Stimulated activated CD8-positive, alpha-beta memory T cell treated with anti-CD3 and anti-CD28 coated beads, Interleukin-12 subunit alpha, Interleukin-12 subunit beta, amount 100 ng/mL, for 24 hours (primary cell): ENCODE measurements around the gene SLX9.

Experiments
- DNase-seq: peaks from one replicate; pipeline ENCODE4 v3.0.0-alpha.2; 2020; ENCODE audit errors: extremely low read depth

Gene SLX9

DNA sequence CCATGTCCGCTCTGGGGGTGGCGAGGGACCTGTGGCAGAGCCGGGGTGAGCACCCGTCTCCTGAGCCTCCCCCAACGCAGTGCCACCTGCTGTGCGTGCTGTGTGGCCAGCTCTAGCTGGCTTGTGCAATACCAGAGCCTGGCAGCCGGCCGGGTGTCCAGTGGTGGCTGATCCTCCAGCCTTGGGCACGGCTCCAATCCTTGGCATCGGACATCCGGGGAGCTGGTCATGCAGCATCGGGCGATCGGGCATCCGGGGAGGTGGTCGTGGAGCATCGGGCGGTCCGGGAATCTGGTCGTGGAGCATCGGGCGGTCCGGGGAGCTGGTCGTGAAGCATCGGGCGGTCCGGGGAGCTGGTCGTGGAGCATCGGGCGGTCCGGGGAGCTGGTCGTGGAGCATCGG, 8.1 kb downstream of the SLX9 start:
- DNase-seq: no peak

DNA sequence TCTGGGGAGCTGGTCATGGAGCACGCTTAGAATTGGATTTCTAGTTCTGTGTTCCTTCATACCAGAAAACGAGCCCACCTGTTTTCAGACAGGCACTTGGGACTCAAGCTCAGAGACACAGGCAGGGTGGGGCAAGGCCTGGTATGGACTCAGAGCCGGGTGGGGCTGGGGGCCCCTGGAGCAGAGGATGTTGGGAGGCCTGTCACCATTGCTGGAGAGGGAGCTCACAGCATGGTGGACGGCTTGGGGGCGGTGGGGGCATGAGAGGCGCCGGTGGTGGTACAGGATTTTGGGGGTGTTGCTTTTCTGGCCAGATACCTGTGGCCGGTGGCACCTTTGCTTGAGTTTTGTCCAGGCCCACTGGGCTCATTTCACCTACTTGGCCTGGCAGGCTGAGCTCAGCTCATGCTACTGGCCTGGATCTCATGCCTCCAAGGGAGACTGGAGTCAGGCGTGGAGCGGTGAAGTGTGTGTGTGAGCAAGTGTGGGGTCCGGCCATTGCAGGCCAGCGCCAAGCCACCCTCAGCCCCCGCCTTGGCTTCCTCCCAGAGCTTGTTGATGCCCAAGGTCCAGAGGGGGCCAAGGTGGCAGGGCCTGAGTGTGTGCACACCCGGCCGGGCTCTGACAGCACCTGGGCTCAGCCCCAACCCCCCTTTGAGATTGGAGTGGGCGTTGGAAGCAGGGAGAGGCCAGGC, 8.7 kb downstream of the SLX9 start:
- DNase-seq: no peak

DNA sequence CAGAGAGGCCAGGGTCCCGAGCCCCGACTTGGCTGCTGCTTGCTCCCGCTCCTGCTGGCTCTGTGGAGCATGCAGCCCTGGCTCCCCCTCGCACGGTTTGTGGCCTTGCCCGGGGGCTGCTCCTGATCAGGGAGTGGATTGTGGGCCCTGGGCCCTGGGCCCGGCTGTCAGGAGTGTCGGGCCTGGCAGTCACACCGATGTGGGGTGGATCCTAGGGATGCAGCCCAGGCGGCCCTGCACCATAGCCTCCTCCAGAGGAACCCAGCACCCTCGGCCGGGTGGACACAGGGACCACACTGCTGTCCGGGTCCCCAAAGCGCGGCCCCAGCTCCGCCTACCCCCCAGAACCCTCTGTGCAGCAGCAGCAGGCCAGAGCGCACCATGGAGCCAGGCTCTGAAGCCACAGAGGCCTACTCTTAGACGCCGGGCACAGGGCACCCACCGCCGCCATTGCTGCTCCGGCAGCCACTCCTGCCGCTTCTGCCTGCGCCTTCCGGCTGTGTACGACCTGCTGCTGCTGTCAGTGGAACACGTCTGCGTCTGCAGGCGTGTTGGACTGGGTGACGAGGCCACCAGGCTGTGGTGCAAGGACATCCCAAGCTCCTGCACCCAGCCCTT, 9.4 kb downstream of the SLX9 start:
- no peak for DNase-seq

DNA sequence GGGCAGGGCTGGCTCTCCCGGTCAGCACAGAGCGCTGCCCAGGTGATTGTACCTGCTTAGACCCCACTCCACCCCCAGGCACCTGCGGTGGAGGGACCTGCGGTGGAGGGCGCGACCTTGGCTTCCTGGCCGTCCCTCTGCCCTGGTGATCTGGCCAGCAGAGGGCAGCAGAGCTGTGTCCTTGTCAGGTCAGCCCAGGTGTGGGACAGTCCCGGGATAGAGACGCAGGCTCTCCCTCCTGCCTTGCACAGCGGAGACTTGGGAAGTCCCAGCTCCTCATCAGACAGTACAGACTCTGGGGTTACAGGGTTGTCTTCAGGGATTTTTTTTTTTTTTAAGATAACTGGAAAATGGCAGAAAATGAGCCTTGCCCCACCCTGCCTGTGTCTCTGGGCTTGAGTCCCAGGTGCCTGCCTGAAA, 10.0 kb downstream of the SLX9 start:
- DNase-seq: no peak

DNA sequence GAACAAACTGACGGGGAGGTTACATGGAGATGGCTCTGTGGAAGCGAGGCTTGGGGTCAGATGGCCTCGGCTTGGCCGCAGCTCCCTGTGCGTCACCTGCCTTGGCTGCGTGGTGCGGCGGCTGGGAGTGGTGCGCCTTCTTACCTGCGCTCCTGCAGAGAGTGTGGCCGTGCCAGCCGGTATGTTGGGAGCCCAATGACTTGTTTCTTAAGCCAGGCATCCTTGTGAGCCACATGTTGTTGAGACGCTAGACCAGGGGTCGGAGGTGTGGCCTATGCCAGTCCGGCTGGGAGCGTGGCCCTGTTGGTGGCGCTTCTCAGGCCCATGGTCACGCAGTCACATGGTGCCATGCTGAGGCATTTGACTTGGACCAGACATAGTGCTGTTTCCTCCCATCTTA, 10.5 kb downstream of the SLX9 start:
- no peak for DNase-seq

DNA sequence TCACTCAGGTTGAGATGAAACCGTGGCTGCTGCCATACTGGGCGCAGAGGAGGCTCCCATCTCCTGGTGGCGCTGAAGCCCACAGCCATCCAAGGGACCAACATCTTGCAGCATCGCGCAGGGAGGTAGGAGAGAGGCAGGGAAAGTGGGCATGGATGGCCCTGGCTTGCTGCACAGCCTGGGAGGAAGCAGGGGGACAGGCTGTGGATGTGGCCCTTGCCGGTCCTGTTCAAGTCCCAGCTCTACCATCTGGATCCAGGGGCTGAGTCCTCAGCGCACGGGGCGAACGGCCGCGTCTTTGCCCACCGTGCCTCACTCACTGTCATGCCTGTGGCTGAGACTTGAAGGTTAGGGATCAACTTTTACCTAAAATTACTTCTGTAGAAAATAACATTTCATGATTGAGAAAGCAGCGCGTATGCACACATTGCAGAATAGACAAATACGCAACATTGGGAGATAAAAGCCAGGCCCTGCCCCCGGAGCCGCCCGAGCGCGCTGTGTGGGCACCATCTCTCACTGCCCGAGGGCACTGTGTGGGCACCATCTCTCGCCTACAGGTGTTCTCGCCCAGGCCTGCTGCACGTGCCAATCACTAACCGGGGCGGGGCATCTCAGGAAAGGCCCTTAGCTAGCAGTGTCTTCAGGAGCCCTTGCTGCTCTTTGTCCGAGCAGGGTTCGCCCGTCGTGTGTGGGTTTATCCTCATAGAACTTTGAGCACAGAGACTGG, 11.5 kb downstream of the SLX9 start:
- DNase-seq: no peak

DNA sequence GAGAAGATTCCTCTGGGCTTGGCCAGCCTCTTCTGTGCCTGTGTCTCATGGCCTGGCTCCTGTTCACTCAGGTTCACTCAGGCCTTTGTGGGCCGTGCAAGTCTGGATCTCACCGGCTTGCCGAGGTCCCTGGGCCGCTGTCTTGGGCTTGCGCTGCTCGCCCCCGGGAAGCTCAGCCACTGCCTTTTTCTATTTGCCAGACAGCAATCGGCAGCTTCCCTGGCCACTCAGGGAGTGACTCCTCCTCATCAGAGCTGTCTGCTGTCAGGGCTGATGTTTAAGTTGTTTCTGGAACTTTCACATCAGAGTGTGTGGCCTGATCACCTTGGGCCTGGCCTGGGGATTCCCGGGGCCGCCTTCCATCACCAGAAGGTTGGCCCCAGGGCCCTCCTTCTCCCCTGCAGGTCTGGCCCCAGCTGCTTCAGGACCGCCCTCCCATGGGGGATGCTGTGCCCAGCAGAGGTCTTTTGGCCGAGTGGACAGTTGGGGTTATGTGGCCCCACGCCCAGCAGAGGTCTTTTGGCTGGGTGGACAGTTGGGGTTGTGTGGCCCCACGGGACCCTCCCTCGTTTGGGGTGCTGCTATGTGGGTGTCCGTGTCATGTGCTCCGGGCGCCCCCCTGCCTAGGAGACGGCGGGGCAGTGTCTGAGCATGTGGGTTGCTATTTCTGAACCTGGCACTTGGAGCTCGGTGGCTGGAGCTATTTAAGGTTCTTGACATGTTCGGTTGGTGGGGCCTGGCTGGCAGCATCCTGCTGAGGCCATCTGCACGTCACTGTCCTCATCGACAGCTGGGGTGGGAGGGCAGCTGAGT, 12.5 kb downstream of the SLX9 start:
- no peak for DNase-seq

DNA sequence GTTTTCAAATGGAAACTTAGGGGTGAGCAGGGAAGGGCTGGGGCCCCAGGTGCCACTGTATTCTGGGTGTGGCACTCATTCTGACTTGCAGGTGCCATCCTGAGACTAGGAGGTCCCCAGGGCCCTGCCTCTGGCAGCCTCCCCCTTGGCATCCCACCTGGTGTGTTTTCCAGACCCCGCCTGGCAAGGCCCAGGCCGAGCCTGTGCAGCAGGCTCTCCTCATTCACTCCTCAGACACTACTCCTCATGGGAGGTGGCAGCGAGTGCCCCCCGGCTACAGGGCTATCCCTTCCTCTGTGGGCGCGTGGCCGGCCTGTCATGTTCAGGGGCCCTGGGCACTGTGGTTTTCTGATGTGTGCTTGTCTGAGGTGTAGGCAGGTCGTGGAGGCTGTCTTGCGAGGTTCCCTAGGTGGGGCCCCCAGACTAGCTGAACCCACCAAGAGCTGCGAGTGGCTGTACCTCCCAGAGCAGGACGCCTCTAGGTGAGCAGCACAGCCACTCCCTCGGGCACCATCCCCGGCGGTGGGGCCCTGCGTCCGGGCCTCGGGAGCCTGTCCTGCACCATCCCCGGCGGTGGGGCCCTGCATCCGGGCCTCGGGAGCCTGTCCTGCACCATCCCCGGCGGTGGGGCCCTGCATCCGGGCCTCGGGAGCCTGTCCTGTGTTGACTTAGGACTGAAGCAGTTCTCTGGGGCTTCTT, 13.2 kb downstream of the SLX9 start:
- DNase-seq: no peak

DNA sequence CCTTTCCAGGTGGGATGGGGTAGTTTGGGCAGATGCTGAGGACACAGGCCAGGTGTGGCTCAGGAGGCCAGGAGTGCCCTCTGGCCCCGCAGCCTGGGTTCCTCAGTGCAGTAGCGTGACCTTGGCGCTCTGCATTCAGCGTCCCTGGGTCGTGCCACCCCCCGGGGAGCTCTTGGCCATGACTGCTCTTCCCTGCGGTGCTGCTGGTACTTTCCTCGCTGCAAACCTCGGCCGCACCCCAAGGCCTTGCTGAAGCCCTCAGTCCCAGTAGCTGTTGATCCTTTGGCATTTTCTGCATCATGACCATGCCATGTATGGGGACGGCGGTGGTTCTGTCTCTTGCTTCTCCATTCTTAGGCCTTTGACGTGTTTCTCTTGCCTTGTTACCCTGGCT, 13.8 kb downstream of the SLX9 start:
- no peak for DNase-seq

DNA sequence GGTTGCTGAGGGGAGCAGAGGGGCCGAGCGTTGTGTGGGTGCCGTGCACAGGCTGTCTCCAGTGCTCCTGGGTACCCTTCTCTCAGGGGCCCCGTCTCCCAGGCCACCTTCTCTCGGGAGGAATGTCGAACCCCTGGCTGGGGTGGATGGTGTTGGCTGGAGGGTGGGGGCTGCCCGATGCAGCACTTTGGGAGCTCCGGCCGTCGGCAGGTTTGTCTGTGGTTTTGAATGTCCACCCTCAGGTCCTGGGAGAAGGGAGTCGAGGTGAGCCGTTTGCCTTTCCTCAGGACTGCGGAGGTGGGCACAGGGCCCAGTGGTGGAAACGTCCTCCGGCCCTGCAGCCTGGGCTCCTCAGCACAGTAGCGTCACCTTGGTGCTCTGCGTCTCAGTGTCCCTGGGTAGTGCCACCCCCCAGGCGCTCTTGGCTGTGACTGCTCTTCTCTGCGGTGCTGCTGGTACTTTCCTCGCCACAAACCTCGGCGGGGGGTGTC, 14.5 kb downstream of the SLX9 start:
- no peak for DNase-seq

DNA sequence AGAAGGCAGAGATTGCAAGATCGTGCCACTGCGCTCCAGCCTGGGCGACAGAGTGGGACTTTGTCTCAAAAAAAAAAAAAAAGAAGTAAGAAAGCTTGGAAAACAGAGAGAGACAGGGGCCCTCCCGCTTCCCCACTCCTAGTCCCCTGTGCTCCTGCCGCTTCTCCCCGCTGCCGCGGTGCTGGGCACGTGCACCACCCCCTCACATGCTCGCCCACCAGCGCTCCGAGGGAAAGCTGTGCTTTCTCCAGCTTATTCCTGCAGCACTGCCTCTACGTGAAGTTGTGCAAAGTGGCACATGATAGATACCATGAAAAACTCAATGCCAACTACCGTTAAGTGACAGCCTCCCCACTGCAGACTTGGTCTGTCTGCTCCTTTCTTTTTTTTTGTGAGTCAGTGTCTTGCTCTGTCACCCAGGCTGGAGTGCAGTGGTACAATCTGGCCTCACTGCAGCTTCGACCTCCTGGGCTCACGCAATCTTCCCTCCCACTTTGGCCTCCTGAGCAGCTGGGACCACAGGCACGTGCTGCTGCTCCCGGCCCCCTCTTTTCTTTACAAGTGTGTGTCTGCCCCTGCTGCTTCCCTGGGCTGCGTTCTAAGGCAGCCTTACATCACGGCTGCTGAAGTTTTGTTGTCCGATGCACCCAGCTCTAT, 15.4 kb downstream of the SLX9 start:
- DNase-seq: no peak

DNA sequence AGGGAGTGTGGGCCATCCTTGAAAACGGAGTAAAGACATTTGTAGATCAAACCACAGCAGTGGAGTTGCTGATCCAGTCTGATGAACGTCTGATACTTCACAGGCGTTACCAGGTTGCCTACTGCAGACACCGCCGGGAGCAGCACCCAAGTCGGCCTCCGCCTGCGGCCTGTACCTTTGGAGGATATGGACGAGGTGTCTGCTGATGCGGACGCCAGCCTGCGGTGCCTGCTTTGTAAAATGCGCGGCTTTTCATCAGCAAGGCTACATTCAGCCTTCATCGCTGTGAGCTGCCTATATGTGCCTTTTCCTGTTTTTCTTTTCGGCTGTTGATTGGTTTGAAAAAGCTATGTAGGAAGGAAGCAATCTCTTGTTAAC, 16.0 kb downstream of the SLX9 start:
- no peak for DNase-seq

DNA sequence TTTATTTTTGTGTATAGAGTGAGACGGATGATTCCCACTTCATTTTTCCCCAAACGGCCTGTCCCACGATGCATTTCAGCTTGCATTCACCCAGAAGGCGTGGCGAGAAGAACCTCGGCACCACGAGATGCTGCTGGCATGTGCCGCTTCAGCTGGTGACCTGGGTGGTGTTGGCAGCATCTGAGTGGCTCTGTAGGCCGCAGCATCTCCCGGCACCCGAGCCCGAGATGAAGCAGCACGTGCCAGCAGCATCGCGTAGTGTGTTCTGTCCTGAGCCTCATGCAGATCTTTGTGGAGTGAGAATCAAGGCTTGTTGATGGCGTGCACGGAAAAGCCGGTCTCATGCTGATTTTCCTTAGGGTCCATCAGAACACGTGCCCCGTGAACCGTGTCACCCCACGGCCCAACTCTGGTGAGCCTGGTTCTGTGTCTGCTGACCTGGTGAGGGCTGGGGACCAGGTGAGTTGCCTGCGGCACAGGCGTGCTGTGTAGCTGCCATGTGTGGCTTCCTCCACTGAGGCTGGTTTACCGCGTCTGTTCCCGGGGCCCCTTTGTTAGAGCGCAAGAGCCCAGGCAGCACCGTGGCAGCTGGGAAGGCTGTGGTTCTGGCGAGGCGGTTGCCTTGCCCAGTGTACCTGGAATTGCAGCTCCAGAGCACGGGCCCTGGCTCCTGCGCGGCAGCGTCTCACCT, 16.7 kb downstream of the SLX9 start:
- DNase-seq: no peak

DNA sequence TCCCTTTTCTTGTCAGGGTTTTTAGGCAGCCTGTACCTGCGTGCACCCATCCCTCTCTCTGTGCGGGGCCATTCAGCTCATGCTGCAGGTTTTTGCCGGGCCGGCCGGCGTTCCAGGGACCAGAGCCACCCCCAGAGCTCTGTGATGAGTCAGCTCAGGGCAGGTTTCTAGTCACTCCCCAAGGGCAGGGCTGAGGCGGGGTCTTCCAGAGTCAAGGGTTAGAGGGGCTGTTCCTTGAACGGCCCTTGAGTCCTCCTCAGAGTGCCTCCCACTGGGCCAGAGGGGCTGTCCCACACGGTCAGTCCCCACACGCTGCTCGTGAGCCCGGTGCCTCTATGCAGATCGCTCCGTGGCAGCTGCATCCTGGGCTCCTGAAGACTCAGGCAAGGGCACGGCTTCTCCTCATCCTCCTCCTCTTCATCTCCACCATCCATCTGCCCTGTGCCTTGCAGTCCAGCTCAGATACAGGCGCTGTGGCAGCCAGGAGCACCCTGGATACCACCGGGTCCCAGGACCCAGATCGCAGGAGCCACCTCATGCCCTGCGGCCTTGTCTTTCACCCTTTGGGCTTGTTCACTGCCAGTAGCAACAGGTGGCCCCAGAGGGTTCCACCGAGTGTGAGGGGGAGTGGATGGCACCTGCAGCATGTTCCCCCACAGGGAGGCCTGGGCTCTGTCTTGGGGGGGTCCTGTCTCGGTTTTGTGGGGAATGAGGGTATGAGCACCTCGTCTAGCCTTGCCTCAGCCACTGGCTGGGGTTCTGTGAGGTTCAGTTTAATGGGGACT, 17.4 kb downstream of the SLX9 start:
- no peak for DNase-seq

DNA sequence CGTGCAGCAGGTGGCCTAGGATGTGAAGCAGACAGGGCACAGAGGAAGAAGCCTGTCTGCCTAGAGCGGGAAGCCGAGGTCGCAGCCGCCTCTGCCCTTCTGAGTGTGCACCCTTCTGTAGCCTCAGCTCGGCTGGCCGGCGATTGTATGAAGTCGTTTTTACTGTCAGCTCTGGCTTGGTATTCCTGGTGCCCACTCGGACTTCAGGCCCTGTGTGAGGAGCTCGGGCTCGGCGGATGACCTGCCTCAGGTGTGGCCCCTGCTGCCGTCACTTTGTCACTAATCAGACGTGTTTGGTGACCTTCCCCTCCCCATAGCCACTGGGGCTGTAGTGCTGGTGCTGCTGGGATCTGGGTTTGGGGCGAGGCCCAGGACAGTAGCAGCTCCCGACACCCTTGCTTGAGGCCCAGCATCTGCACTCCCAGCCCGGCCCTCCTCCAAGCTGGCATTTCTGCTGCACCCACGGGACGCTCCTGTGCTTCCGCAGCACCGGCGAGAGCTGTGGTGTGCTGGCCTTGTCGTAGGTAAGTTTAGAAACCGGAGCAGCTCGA, 18.1 kb downstream of the SLX9 start:
- DNase-seq: no peak

DNA sequence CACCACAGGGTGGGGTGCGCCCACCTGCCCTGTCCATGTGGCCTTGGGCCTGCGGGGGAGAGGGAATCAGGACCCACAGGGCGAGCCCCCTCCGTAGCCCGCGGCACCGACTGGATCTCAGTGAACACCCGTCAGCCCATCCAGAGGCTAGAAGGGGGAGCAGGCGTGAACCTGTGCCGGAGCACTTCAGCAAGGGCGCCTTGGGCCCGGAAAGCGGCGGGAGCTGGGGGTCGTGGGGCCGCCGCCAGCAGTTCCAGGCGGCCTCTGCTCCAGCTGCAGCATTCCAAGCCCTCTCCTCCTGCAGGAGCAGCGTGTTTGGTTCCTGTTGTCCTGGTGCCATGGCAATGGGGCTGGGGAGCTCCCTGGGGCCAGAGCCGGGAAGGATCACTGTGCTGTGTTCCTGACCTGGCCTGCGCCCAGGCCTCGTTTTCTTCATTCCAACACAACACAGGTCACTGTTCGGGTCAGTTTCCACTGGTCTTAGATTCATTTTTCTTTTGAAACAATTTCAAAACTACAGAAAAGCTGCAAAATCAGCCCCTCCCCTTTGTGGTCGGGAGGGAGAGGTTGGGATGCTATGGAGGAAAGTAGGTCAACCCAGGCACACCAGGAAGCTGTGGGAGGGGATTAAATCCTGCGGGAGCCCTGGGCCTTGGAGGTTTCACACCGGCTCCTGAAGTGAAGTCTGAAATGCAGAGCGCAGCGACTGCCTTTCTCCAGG, 18.8 kb downstream of the SLX9 start:
- no peak for DNase-seq

DNA sequence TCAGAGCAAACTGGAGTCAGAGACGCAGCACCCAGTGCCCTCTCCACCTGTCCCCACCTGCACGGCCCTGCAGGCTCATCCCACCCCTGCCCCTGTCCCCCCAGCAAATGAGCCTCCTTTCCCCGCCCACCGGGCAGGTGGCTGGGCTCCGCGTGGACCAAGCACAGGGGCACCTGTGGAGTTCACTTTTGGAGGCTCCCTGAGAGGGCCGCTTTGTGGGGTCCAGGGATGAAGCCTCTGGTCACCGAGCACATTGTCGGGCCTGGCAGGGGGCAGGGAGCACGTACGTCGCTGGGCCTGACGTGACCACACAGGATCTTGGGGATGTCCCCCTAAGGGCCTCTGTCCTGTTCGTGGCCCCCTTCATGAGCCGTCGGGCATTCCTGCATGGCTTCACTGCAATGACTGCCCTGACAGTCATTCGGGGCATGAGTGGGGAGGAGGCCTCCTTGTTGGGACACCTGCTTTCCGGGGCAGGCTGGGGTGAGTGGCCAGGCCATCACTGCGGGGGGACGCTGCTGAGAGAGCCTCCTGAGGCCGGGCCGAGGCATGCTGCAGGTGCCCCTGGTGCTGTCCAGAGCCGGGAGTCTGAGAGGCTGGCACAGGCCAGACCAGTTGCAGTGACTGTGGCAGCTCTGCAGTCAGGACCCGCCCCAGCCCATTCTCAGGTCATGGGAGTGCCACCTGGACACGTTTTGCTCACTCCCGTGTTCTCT, 19.7 kb downstream of the SLX9 start:
- DNase-seq: no peak
